Fibroblast of pulmonary artery (primary cell): ENCODE measurements around the gene HLX.

Experiments
- DNase-seq: peaks from one replicate; pipeline ENCODE4 v3.0.0-alpha.2; 2010; ENCODE audit warnings: low read depth
- H3K4me3 ChIP-seq: replicated peaks from 2 replicates; pipeline ENCODE4 v1.5.1; 2011; ENCODE audit warnings: low read depth, mild to moderate bottlenecking, control low read depth, low read length, moderate library complexity
- CTCF ChIP-seq: IDR thresholded peaks from 2 replicates; pipeline ENCODE4 v1.5.1; 2011; ENCODE audit warnings: mild to moderate bottlenecking, control low read depth, low read length, inconsistent platforms; ENCODE audit errors: missing control alignments

HLX gene

GRCh38 chr1:220915954-220916353 lies 36.7 kb downstream of the HLX start:
- no peak for TF ChIP-seq CTCF
- no peak for DNase-seq
- H3K4me3 ChIP-seq = no peak overlapping the region

- no peak for TF ChIP-seq CTCF
- no peak for DNase-seq
- H3K4me3 ChIP-seq = no peak overlapping the region
Measured at GRCh38 chr1:220917101-220917500, 37.9 kb downstream of the HLX start.

GRCh38 chr1:220917535-220918209 lies 38.4 kb downstream of the HLX start:
- no peak for TF ChIP-seq CTCF
- no peak for DNase-seq
- no peak overlapping the region for H3K4me3 ChIP-seq

GRCh38 chr1:220918285-220918951 lies 39.2 kb downstream of the HLX start:
- no peak for TF ChIP-seq CTCF
- no peak for DNase-seq
- no peak overlapping the region for H3K4me3 ChIP-seq

- H3K4me3 ChIP-seq = no peak overlapping the region
- TF ChIP-seq CTCF = no peak
- DNase-seq = no peak
Measured at GRCh38 chr1:220920967-220921366, 41.7 kb downstream of the HLX start.

- H3K4me3 ChIP-seq = no peak overlapping the region
- DNase-seq = no peak
- TF ChIP-seq CTCF = no peak
Measured at GRCh38 chr1:220921498-220921897, 42.3 kb downstream of the HLX start.
